Endodermal cell (in vitro differentiated cells): ENCODE measurements around the gene MAJIN. TPM values are rescaled to one million over a fixed set of nuclear protein-coding genes. Genes with fewer than 3 reads are reported as not detected.

Source experiments
- DNase-seq: peaks from one replicate; pipeline ENCODE4 v3.0.0-alpha.2; 2017
- H3K27ac ChIP-seq: 2 replicates; pipeline ENCODE4 v1.5.1; 2013; ENCODE audit warnings: mild to moderate bottlenecking, low read depth, low read length, moderate library complexity
- H3K27me3 ChIP-seq: 2 replicates; pipeline ENCODE4 v1.6.1; 2013; ENCODE audit warnings: mild to moderate bottlenecking, low read length, moderate library complexity; ENCODE audit not compliant: insufficient read depth, control insufficient read depth, poor library complexity, severe bottlenecking
- H3K36me3 ChIP-seq: 2 replicates; pipeline ENCODE4 v1.7.0; 2013; ENCODE audit warnings: mild to moderate bottlenecking, low read length, moderate library complexity; ENCODE audit not compliant: control insufficient read depth, insufficient read depth
- H3K4me1 ChIP-seq: one replicate; pipeline ENCODE4 v1.7.0; 2013; ENCODE audit warnings: low read length; ENCODE audit not compliant: control insufficient read depth, insufficient read depth
- H3K4me3 ChIP-seq: 2 replicates; pipeline ENCODE4 v1.5.1; 2013; ENCODE audit warnings: mild to moderate bottlenecking, low read length, moderate library complexity
- H3K9ac ChIP-seq: 2 replicates; pipeline ENCODE4 v1.6.1; 2013; ENCODE audit warnings: mild to moderate bottlenecking, low read length, moderate library complexity; ENCODE audit not compliant: poor library complexity, severe bottlenecking; ENCODE audit errors: extremely low read depth
- H3K9me3 ChIP-seq: 2 replicates; pipeline ENCODE4 v1.6.1; 2013; ENCODE audit warnings: mild to moderate bottlenecking, low read length, moderate library complexity; ENCODE audit not compliant: control insufficient read depth
- H3K27ac Mint-ChIP-seq: 2 replicates; pipeline ENCODE4 v1.8.0; 2020; ENCODE audit warnings: mixed read lengths
- H3K27me3 Mint-ChIP-seq: 2 replicates; pipeline ENCODE4 v1.8.0; 2021; ENCODE audit warnings: mild to moderate bottlenecking, mixed read lengths; ENCODE audit not compliant: insufficient read depth
- H3K36me3 Mint-ChIP-seq: 2 replicates; pipeline ENCODE4 v1.8.0; 2020; ENCODE audit warnings: low read depth, mixed read lengths
- H3K4me1 Mint-ChIP-seq: 2 replicates; pipeline ENCODE4 v1.8.0; 2020; ENCODE audit warnings: mixed read lengths
- H3K4me3 Mint-ChIP-seq: 2 replicates; pipeline ENCODE4 v1.8.0; 2020; ENCODE audit warnings: mild to moderate bottlenecking, moderate library complexity, mixed read lengths
- H3K9me3 Mint-ChIP-seq: 2 replicates; pipeline ENCODE4 v1.8.0; 2020; ENCODE audit warnings: mild to moderate bottlenecking, mixed read lengths
- WGBS, 2 experiments: methylation state at CpG; one replicate each; pipeline versions ENCODE4 v1.1.5 to v1.1.7; 2013; ENCODE audit warnings: missing lambda C conversion rate in 2 of 2, mixed read lengths in 1 of 2; ENCODE audit not compliant: insufficient coverage in 1 of 2, insufficient read length in 1 of 2; 5-methylcytosine and 5-hydroxymethylcytosine counted together
- total RNA-seq, 2 donors: library from RNA; stranded (reverse); fragmentation: NEBNext Ultra II Directional in 1 of 2; extraction: Animal tissue kit (Norgen Biotek cat#: 25700) in 1 of 2; gene quantifications; 2 replicates in 1 of 2; 3 replicates in 1 of 2; pipeline ENCODE4 v1.2.1, GENCODE V29; 2021
- TF ChIP-seq, protein P1 (sequence below): fragments of 200-600 bp; sonication (generic); conservative IDR thresholded peaks from 2 replicates; pipeline ENCODE4 v1.5.0; 2021; ENCODE audit warnings: antibody characterized with exemption, mild to moderate bottlenecking

The MAJIN gene
- total RNA-seq, 2 donors from 2014 or later, result not detected

- Histone ChIP-seq H3K9me3 (no peaks in the 10 kb centered on the region), H3K9ac (no peak overlapping the region), H3K4me1 (no peaks in the 10 kb centered on the region), H3K4me3 (no peak overlapping the region), H3K27ac (no peak overlapping the region), H3K36me3 (no peaks in the 10 kb centered on the region), H3K27me3 (no peaks in the 10 kb centered on the region)
- H3K4me1 Mint-ChIP-seq, result no peaks in the 10 kb centered on the region
- DNase-seq, result no peak
- no peak overlapping the region for H3K27ac Mint-ChIP-seq
- peaks cover 7% of the 10 kb centered on the region for H3K9me3 Mint-ChIP-seq
- no peaks in the 10 kb centered on the region for H3K36me3 Mint-ChIP-seq
- 84 to 85% methylated on average over 4 to 5 of the region's 5 CpGs for WGBS, 2 experiments
- TF ChIP-seq, protein P1, sequence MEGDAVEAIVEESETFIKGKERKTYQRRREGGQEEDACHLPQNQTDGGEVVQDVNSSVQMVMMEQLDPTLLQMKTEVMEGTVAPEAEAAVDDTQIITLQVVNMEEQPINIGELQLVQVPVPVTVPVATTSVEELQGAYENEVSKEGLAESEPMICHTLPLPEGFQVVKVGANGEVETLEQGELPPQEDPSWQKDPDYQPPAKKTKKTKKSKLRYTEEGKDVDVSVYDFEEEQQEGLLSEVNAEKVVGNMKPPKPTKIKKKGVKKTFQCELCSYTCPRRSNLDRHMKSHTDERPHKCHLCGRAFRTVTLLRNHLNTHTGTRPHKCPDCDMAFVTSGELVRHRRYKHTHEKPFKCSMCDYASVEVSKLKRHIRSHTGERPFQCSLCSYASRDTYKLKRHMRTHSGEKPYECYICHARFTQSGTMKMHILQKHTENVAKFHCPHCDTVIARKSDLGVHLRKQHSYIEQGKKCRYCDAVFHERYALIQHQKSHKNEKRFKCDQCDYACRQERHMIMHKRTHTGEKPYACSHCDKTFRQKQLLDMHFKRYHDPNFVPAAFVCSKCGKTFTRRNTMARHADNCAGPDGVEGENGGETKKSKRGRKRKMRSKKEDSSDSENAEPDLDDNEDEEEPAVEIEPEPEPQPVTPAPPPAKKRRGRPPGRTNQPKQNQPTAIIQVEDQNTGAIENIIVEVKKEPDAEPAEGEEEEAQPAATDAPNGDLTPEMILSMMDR, result no peak
- H3K27me3 Mint-ChIP-seq, result peaks cover 42% of the 10 kb centered on the region
- H3K4me3 Mint-ChIP-seq, result no peak overlapping the region
These were observed 2.2 kb upstream of the MAJIN start for GRCh38 chr11:64974124-64974523.

GRCh38 chr11:64970731-64971151, 1.2 kb downstream of the MAJIN start:
- Mint-ChIP-seq H3K27me3 (peaks cover 47% of the 10 kb centered on the region), H3K4me3 (no peak overlapping the region), H3K9me3 (peaks cover 7% of the 10 kb centered on the region), H3K36me3 (no peaks in the 10 kb centered on the region), H3K4me1 (no peaks in the 10 kb centered on the region), H3K27ac (no peak overlapping the region)
- Histone ChIP-seq H3K4me3 (no peak overlapping the region), H3K4me1 (no peaks in the 10 kb centered on the region), H3K9me3 (no peaks in the 10 kb centered on the region), H3K27me3 (no peaks in the 10 kb centered on the region), H3K9ac (no peak overlapping the region), H3K27ac (no peak overlapping the region), H3K36me3 (no peaks in the 10 kb centered on the region)
- DNase-seq, result no peak
- TF ChIP-seq, protein P1, result no peak
- 90 to 96% methylated on average over 7 to 8 of the region's 8 CpGs for WGBS, 2 experiments

DNA sequence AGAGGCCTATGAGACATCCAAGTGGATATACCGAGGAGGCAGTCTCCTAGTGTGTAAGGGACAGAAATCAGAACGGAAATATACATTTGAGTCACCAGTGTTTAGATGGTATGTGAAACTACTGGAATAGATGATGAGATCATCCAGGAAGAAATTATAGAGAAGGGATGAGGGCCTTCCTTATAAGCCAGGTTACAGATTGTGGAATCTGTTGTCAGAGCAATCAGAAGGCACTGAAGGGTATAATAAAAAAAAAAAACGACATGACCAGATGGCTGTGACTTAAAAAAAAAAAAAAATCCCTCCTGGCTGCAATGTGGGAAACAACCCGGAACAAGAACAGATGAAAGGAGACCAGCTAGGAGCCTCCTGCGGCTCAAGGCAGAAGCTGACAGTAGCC, 2.7 kb downstream of the MAJIN start:
- DNase-seq, result no peak
- Mint-ChIP-seq H3K4me1 (no peaks in the 10 kb centered on the region), H3K4me3 (no peak overlapping the region), H3K36me3 (no peaks in the 10 kb centered on the region), H3K27ac (no peak overlapping the region), H3K9me3 (peaks cover 7% of the 10 kb centered on the region), H3K27me3 (peaks cover 43% of the 10 kb centered on the region)
- Histone ChIP-seq H3K9ac (no peak overlapping the region), H3K4me1 (no peaks in the 10 kb centered on the region), H3K9me3 (no peaks in the 10 kb centered on the region), H3K27me3 (no peaks in the 10 kb centered on the region), H3K27ac (no peak overlapping the region), H3K4me3 (no peak overlapping the region), H3K36me3 (no peaks in the 10 kb centered on the region)
- TF ChIP-seq, protein P1, result no peak
- WGBS, 2 experiments, result 76 to 77% methylated on average over 5 of the region's 5 CpGs
